Adrenal gland (tissue), 12 donors: ENCODE measurements around the gene GASK1B. TPM values are rescaled to one million over a fixed set of nuclear protein-coding genes. Genes with fewer than 3 reads are reported as not detected.

Source experiments
- DNase-seq, 7 donors: peaks; one replicate each; pipeline ENCODE4 v3.0.0-alpha.2; 2019 to 2020
- H3K27ac ChIP-seq, 5 donors: fragments of 200-600 bp; sonication (generic) in 4 of 5; 1 replicate in 3 of 5; 2 replicates in 2 of 5; pipeline versions ENCODE4 v1.5.1 to v1.8.0; 2016 to 2020; ENCODE audit warnings: mild to moderate bottlenecking in 1 of 5
- H3K27me3 ChIP-seq: fragments of 200-600 bp; 2 replicates; pipeline ENCODE4 v1.8.0; 2021
- H3K36me3 ChIP-seq, 2 donors: fragments of 200-600 bp; replicated peaks in 1 of 2; 1 replicate in 1 of 2; 2 replicates in 1 of 2; pipeline versions ENCODE4 v1.5.1 to v1.8.0; 2018 to 2022
- H3K4me1 ChIP-seq, 2 donors: fragments of 200-600 bp; replicated peaks in 1 of 2; 1 replicate in 1 of 2; 2 replicates in 1 of 2; pipeline versions ENCODE4 v1.5.1 to v1.8.0; 2018 to 2021
- H3K4me3 ChIP-seq, 4 donors: fragments of 200-600 bp; sonication (generic) in 3 of 4; one replicate each; pipeline ENCODE4 v1.5.1; 2016 to 2018
- H3K9me3 ChIP-seq, 3 donors: fragments of 200-600 bp; sonication (generic) in 1 of 3; replicated peaks in 1 of 3; 1 replicate in 2 of 3; 2 replicates in 1 of 3; pipeline versions ENCODE4 v1.5.1 to v1.8.0; 2016 to 2021
- CTCF ChIP-seq, 6 experiments: fragments of 450-650 bp in 4 of 6; fragments of 200-600 bp in 2 of 6; sonication (generic) in 1 of 6; IDR thresholded peaks; 1 replicate in 5 of 6; 2 replicates in 1 of 6; pipeline versions ENCODE4 v1.5.1 to v1.8.0; 2016 to 2021; ENCODE audit warnings: antibody characterized with exemption in 6 of 6, mild to moderate bottlenecking in 2 of 6, moderate library complexity in 1 of 6
- POLR2A ChIP-seq, 2 donors: fragments of 450-650 bp; IDR thresholded peaks; one replicate each; pipeline ENCODE4 v1.6.1; 2017; ENCODE audit warnings: antibody characterized with exemption in 2 of 2, mild to moderate bottlenecking in 2 of 2, moderate library complexity in 1 of 2
- WGBS, 4 donors: extraction: QIAGEN DNeasy Blood & Tissue Kit in 2 of 4; methylation state at CpG; one replicate each; pipeline versions ENCODE4 v1.1.5 to v1.1.7; 2013 to 2017; 5-methylcytosine and 5-hydroxymethylcytosine counted together
- intact Hi-C, 2 donors: fragments of 100-400 bp; cut with DNase I; formaldehyde crosslinking; loops; one replicate each; pipeline versions ENCODE4 v1.14.1 to v1.15.0; 2022 to 2023
- polyA plus RNA-seq, 3 donors: library from polyadenylated mRNA; stranded (reverse); fragments of 200-250 nt in 2 of 3; fragments of 350-450 nt in 1 of 3; fragmentation: Illumina TruSeq in 1 of 3; extraction: RNeasy Lipid Tissue Mini Kit (QIAGEN cat#74804) in 1 of 3; gene quantifications; one replicate each; pipeline ENCODE4 v1.2.3, GENCODE V29; 2013 to 2014
- total RNA-seq, 9 donors: library from RNA; depleted of rRNA in 4 of 9; stranded (reverse); fragments of >200 nt in 4 of 9; fragments of 120-200 nt in 1 of 9; fragmentation: NEBNext Ultra II Directional in 1 of 9; extraction: Animal tissue kit (Norgen Biotek cat#: 25700) in 1 of 9; gene quantifications; one replicate each; pipeline versions ENCODE4 v1.1.0 to v1.2.4, GENCODE V29; 2013 to 2023
- donor health status: healthy with polysubstance abuse.
- donor health status: Bipolar disorder and iron deficiency.
- donor health status: DM: yes; HTN: yes; CAD: no.
- donor health status: DM: no; HTN: no; CAD: no.
- donor health status: DM: no; HTN: no; CAD: no.
- donor health status: DM: yes; HTN: yes; CAD: no.

The GASK1B gene
- total and polyA plus RNA-seq, 12 donors, result 35.4 to 556 (median 306) TPM

GRCh38 chr4:158155656-158156356 lies 17.0 kb downstream of the GASK1B start:
- Histone ChIP-seq H3K4me3 (no peak overlapping the region), H3K9me3 (no peaks in the 10 kb centered on the region), H3K27ac (no peak overlapping the region), H3K36me3 (peaks cover 0 to 36% of the 10 kb centered on the region in 2 donors), H3K4me1 (peaks cover 41 to 55% of the 10 kb centered on the region in 2 donors), H3K27me3 (no peaks in the 10 kb centered on the region)
- intact Hi-C loops, result no loop called here
- DNase-seq, result no peak
- TF ChIP-seq POLR2A (IDR thresholded peaks at IDR 0.05), result no peak
- TF ChIP-seq CTCF (IDR thresholded peaks at IDR 0.05), result no peak
- WGBS, 4 donors, result 68 to 76% (median 69%) methylated on average over 8 of the region's 8 CpGs

- TF ChIP-seq CTCF (IDR thresholded peaks at IDR 0.05) (no peak), POLR2A (IDR thresholded peaks at IDR 0.05) (no peak)
- 89 to 93% (median 91%) methylated on average over 3 of the region's 3 CpGs for WGBS, 4 donors
- H3K27ac ChIP-seq, result no peak overlapping the region
- no peaks in the 10 kb centered on the region for H3K27me3 ChIP-seq
- peaks cover 0 to 22% of the 10 kb centered on the region in 2 donors for H3K4me1 ChIP-seq
- H3K4me3 ChIP-seq, result no peak overlapping the region
- no peaks in the 10 kb centered on the region for H3K9me3 ChIP-seq
- intact Hi-C loops, result no loop called here
- no peak for DNase-seq
- peaks cover 0 to 29% of the 10 kb centered on the region in 2 donors for H3K36me3 ChIP-seq
Measured at GRCh38 chr4:158147151-158147550, 25.7 kb downstream of the GASK1B start.

GRCh38 chr4:158146736-158147135 lies 26.1 kb downstream of the GASK1B start:
- intact Hi-C loops, result no loop called here
- 74 to 86% (median 78%) methylated on average over 1 of the region's 1 CpG for WGBS, 4 donors
- Histone ChIP-seq H3K9me3 (no peaks in the 10 kb centered on the region), H3K27me3 (no peaks in the 10 kb centered on the region), H3K4me1 (peaks cover 0 to 22% of the 10 kb centered on the region in 2 donors), H3K36me3 (peaks cover 0 to 26% of the 10 kb centered on the region in 2 donors), H3K4me3 (no peak overlapping the region), H3K27ac (no peak overlapping the region)
- TF ChIP-seq POLR2A (IDR thresholded peaks at IDR 0.05) (no peak), CTCF (IDR thresholded peaks at IDR 0.05) (no peak)
- DNase-seq, result no peak

GRCh38 chr4:158139086-158139485 lies 33.7 kb downstream of the GASK1B start:
- intact Hi-C loops, result no loop called here
- H3K4me3 ChIP-seq, result no peak overlapping the region
- peak overlapping the region in 1 of 5 donors; percentile 5 for H3K27ac ChIP-seq
- H3K27me3 ChIP-seq, result no peaks in the 10 kb centered on the region
- H3K9me3 ChIP-seq, result no peaks in the 10 kb centered on the region
- H3K36me3 ChIP-seq, result no peaks in the 10 kb centered on the region
- peaks cover 0 to 49% of the 10 kb centered on the region in 2 donors for H3K4me1 ChIP-seq
- WGBS, 4 donors, result 32 to 45% (median 36%) methylated on average over 5 of the region's 5 CpGs
- DNase-seq, result no peak
- no peak for TF ChIP-seq CTCF (IDR thresholded peaks at IDR 0.05)
- no peak for TF ChIP-seq POLR2A (IDR thresholded peaks at IDR 0.05)
